Endothelial cell of umbilical vein (primary cell): ENCODE measurements around the gene GSTA2. TPM values are rescaled to one million over a fixed set of nuclear protein-coding genes. Genes with fewer than 3 reads are reported as not detected.
"Not testable (repeated sequence)": the region's sequence is repeated elsewhere in the genome, so short reads cannot be mapped to it uniquely, and the experiment has no call there.

Experiments
- BruUV-seq: library from RNA; stranded (reverse); fragments of 400-500 nt; replicated peaks from 2 replicates; lab custom pipeline; 2021; lab: Mats Ljungman, UMichigan
- CTCF ChIA-PET: fragments of 300-600, 350-600 bp; sonication (Branson Sonifier 250); formaldehyde crosslinking; loops from one replicate; lab custom pipeline; 2021; ENCODE audit warnings: antibody characterized with exemption, inconsistent platforms; lab: Charles Lee
- POLR2A ChIA-PET: fragments of 300-600, 350-600 bp; sonication (Branson Sonifier 250); formaldehyde crosslinking; loops from one replicate; lab custom pipeline; 2021; ENCODE audit warnings: antibody characterized with exemption, inconsistent platforms; lab: Charles Lee
- DNase-seq: peaks from one replicate; pipeline ENCODE4 v3.0.0-alpha.2; 2011; ENCODE audit warnings: low read depth, low spot score
- FAIRE-seq: peaks from 2 replicates; lab custom pipeline; 2011; peaks lifted over from hg19 to GRCh38; lab: Jason Lieb, UNC
- H2AFZ ChIP-seq: 2 replicates; pipeline ENCODE4 v1.6.0; 2012; ENCODE audit warnings: low read depth, low read length, control low read depth, inconsistent platforms
- H3K27ac ChIP-seq: 2 replicates; pipeline ENCODE4 v1.5.1; 2011; ENCODE audit warnings: low read depth, mild to moderate bottlenecking, control low read depth, low read length, moderate library complexity; ENCODE audit not compliant: insufficient read depth
- H3K27me3 ChIP-seq, 2 experiments: 2 replicates each; pipeline versions ENCODE4 v1.6.0 to v1.6.1; 2011; ENCODE audit warnings: low read length in 2 of 2, mixed read lengths in 1 of 2; ENCODE audit not compliant: control insufficient read depth in 2 of 2, insufficient read depth in 2 of 2
- H3K36me3 ChIP-seq, 2 experiments: 2 replicates in 1 of 2; 3 replicates in 1 of 2; pipeline ENCODE4 v1.5.1; 2011; ENCODE audit warnings: low read length in 2 of 2, mild to moderate bottlenecking in 1 of 2, moderate library complexity in 1 of 2; ENCODE audit not compliant: control insufficient read depth in 2 of 2, insufficient read depth in 2 of 2; ENCODE audit errors: extremely low read depth in 1 of 2
- H3K4me1 ChIP-seq: 3 replicates; pipeline ENCODE4 v1.5.1; 2011; ENCODE audit warnings: mild to moderate bottlenecking, low read length; ENCODE audit not compliant: control insufficient read depth, insufficient read depth; ENCODE audit errors: extremely low read depth
- H3K4me2 ChIP-seq: 2 replicates; pipeline ENCODE4 v1.6.1; 2011; ENCODE audit warnings: low read length, control low read depth, mixed read lengths; ENCODE audit not compliant: insufficient read depth
- H3K4me3 ChIP-seq, 3 experiments: fragments of 200-600 bp in 1 of 3; sonication (generic), shearing (Covaris generic) in 1 of 3; replicated peaks in 1 of 3; 2 replicates each; pipeline ENCODE4 v1.5.1; 2011 to 2016; ENCODE audit warnings: control low read depth in 3 of 3, low read length in 3 of 3, mild to moderate bottlenecking in 2 of 3, inconsistent platforms in 1 of 3, low read depth in 1 of 3, moderate library complexity in 1 of 3; ENCODE audit not compliant: insufficient read depth in 1 of 3
- H3K79me2 ChIP-seq: 2 replicates; pipeline ENCODE4 v1.6.0; 2012; ENCODE audit warnings: low read length, inconsistent platforms; ENCODE audit not compliant: control insufficient read depth, insufficient read depth
- H3K9ac ChIP-seq: replicated peaks from 2 replicates; pipeline ENCODE3; 2011; ENCODE audit warnings: low read length, control low read depth; ENCODE audit not compliant: insufficient read depth; ENCODE audit errors: extremely low read depth
- H3K9me1 ChIP-seq: replicated peaks from 3 replicates; pipeline ENCODE4 v1.6.0; 2011; ENCODE audit warnings: mild to moderate bottlenecking, low read length; ENCODE audit not compliant: control insufficient read depth, insufficient read depth; ENCODE audit errors: extremely low read depth
- H3K9me3 ChIP-seq: replicated peaks from 2 replicates; pipeline ENCODE4 v1.5.1; 2012; ENCODE audit warnings: low read length, inconsistent platforms; ENCODE audit not compliant: control insufficient read depth, insufficient read depth
- H4K20me1 ChIP-seq: replicated peaks from 2 replicates; pipeline ENCODE3; 2011; ENCODE audit warnings: mild to moderate bottlenecking, low read length; ENCODE audit not compliant: control insufficient read depth, insufficient read depth; ENCODE audit errors: extremely low read depth
- EZH2 ChIP-seq: IDR thresholded peaks from 2 replicates; pipeline ENCODE4 v1.6.1; 2012; ENCODE audit warnings: borderline replicate concordance, low read depth, mild to moderate bottlenecking, moderate library complexity, low read length, inconsistent platforms; ENCODE audit not compliant: severe bottlenecking
- FOS ChIP-seq: IDR thresholded peaks from 2 replicates; pipeline ENCODE4 v1.6.1; 2011; ENCODE audit warnings: mild to moderate bottlenecking, low read length, moderate library complexity, borderline replicate concordance; ENCODE audit not compliant: insufficient read depth
- GATA2 ChIP-seq: IDR thresholded peaks from 2 replicates; pipeline ENCODE4 v1.7.0; 2011; ENCODE audit warnings: low read depth, mild to moderate bottlenecking, moderate library complexity, mixed read lengths, low read length; ENCODE audit not compliant: insufficient read length, insufficient read depth
- JUN ChIP-seq: IDR thresholded peaks from 2 replicates; pipeline ENCODE4 v1.6.1; 2011; ENCODE audit warnings: borderline replicate concordance, low read depth; ENCODE audit not compliant: insufficient read length, insufficient read depth
- POLR2A ChIP-seq: IDR thresholded peaks from 2 replicates; pipeline ENCODE4 v1.6.1; 2012; ENCODE audit warnings: low read depth, mild to moderate bottlenecking, control low read depth, low read length
- POLR2AphosphoS5 ChIP-seq: IDR thresholded peaks from 2 replicates; pipeline ENCODE4 v1.6.1; 2012; ENCODE audit warnings: low read depth, mild to moderate bottlenecking, control low read depth, low read length, moderate library complexity; ENCODE audit not compliant: insufficient read depth
- dilution Hi-C: fragments of 300-500 bp; cut with MboI; formaldehyde crosslinking; loops from one replicate; pipeline ENCODE4 v1.15.0; 2019; ENCODE audit warnings: low sequenced_read_pairs; ENCODE audit not compliant: extremely low pct_ligation_motif_present
- intact Hi-C: fragments of 100-400 bp; cut with micrococcal nuclease; formaldehyde crosslinking; loops from one replicate; pipeline ENCODE4 v1.10.0; 2022
- polyA plus RNA-seq, 4 experiments: library from polyadenylated mRNA; depleted of rRNA in 3 of 4; stranded (reverse) in 3 of 4; unstranded in 1 of 4; fragments of >200 nt; gene quantifications; 2 replicates each; pipeline versions ENCODE4 v1.2.1 to v1.2.3, GENCODE V29; 2011 to 2012; ENCODE audit warnings: missing spikeins in 1 of 4
- total RNA-seq: library from RNA; stranded (reverse); gene quantifications from 2 replicates; pipeline ENCODE4 v1.2.3, GENCODE V29; 2021
- TF ChIP-seq, protein P1 (sequence below), 2 donors: IDR thresholded peaks; 1 replicate in 1 of 2; 2 replicates in 1 of 2; pipeline ENCODE4 v1.5.1; 2011; ENCODE audit warnings: low read length in 2 of 2, mild to moderate bottlenecking in 2 of 2, moderate library complexity in 2 of 2, control low read depth in 1 of 2, inconsistent platforms in 1 of 2, low read depth in 1 of 2; ENCODE audit not compliant: insufficient read depth in 1 of 2; ENCODE audit errors: extremely low read depth in 1 of 2
- TF ChIP-seq, protein P2 (sequence below): IDR thresholded peaks from 2 replicates; pipeline ENCODE4 v1.6.1; 2011; ENCODE audit not compliant: insufficient read depth, insufficient read length

GSTA2 gene
- total and polyA plus RNA-seq, 2 donors (not counting 3 experiments of a cell fraction or from before 2014, with no cell fraction given): not detected

- DNase-seq (no peak), FAIRE-seq (no peak)
- Histone ChIP-seq H3K79me2 (no peaks in the 10 kb centered on the region), H3K9me1 (no peaks in the 10 kb centered on the region), H3K9me3 (no peaks in the 10 kb centered on the region), H2AFZ (no peak overlapping the region), H4K20me1 (no peaks in the 10 kb centered on the region), H3K4me2 (no peak overlapping the region), H3K36me3 (no peaks in the 10 kb centered on the region), H3K4me1 (no peaks in the 10 kb centered on the region), H3K4me3 (no peak overlapping the region), H3K27me3 (no peaks in the 10 kb centered on the region), H3K27ac (no peak overlapping the region), H3K9ac (no peak overlapping the region)
- dilution Hi-C loops: no loop called here
- no TSS peak for BruUV-seq
- TF ChIP-seq JUN (no peak), FOS (no peak), POLR2A (no peak), POLR2AphosphoS5 (no peak), GATA2 (no peak), EZH2 (no peak)
- TF ChIP-seq, protein P1, sequence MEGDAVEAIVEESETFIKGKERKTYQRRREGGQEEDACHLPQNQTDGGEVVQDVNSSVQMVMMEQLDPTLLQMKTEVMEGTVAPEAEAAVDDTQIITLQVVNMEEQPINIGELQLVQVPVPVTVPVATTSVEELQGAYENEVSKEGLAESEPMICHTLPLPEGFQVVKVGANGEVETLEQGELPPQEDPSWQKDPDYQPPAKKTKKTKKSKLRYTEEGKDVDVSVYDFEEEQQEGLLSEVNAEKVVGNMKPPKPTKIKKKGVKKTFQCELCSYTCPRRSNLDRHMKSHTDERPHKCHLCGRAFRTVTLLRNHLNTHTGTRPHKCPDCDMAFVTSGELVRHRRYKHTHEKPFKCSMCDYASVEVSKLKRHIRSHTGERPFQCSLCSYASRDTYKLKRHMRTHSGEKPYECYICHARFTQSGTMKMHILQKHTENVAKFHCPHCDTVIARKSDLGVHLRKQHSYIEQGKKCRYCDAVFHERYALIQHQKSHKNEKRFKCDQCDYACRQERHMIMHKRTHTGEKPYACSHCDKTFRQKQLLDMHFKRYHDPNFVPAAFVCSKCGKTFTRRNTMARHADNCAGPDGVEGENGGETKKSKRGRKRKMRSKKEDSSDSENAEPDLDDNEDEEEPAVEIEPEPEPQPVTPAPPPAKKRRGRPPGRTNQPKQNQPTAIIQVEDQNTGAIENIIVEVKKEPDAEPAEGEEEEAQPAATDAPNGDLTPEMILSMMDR (IDR thresholded peaks at IDR 0.05; ENCODE audit: extremely low read depth in 1 of 2, insufficient read depth in 1 of 2, low read depth in 1 of 2, low read length in 2 of 2): no peak
- TF ChIP-seq, protein P2, sequence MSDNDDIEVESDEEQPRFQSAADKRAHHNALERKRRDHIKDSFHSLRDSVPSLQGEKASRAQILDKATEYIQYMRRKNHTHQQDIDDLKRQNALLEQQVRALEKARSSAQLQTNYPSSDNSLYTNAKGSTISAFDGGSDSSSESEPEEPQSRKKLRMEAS: no peak
- ChIA-PET CTCF (no interaction called here), POLR2A (no interaction called here)
- intact Hi-C loops: no loop called here
Observed at GRCh38 chr6:52759085-52759484, 4.2 kb downstream of the GSTA2 start.

DNA sequence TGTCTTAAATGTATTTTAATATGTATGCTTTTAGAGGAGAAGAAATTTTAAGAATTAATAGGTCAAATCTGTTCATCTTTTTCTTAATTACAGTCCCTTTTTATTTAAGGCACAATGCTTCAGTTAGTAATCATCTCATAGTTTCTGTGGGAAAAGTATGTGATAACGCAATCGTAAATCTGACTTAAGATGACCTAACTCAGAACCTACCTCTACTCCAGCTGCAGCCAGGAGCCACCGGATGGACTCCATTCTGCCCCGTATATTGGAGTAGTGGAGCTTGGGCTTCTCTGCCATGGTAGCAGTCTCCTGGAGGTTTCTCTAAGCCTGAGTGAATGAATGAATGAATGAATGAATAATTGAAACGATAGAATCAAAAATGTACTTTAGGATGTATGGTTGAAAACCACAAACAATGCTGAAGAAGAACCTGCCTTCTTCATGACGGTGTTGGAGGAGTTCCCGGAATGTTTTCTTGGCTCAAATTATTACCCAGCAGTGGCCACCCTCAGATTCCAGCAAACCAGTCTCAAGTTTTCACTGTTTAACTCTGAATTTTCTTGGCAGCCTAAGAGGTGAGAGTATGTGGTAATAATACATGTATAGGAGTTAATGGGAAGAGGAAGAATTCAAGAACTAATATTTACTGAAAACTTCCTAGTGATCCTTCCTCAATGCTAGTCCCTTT lies 5.5 kb downstream of the GSTA2 start:
- H3K27me3 ChIP-seq, H3K4me2 ChIP-seq, dilution Hi-C loops, FAIRE-seq, H3K79me2 ChIP-seq, H3K36me3 ChIP-seq, H2AFZ ChIP-seq, BruUV-seq, H3K9me1 ChIP-seq, H4K20me1 ChIP-seq, DNase-seq, H3K9ac ChIP-seq, H3K4me1 ChIP-seq, H3K4me3 ChIP-seq, intact Hi-C loops, POLR2A ChIA-PET, CTCF ChIA-PET, H3K9me3 ChIP-seq, H3K27ac ChIP-seq: not testable (repeated sequence)
